HFF-Myc (cell line): ENCODE results near the gene C2CD5.
"Not testable (repeated sequence)": the region's sequence is repeated elsewhere in the genome, so short reads cannot be mapped to it uniquely, and the experiment has no call there.

Experiments
- DNase-seq: peaks from one replicate; pipeline ENCODE4 v3.0.0-alpha.2; 2011; ENCODE audit warnings: low read depth; ENCODE audit errors: extremely low read depth
- H3K4me3 ChIP-seq: replicated peaks from 2 replicates; pipeline ENCODE4 v1.5.1; 2011; ENCODE audit warnings: low read depth, mild to moderate bottlenecking, control low read depth, low read length
- TF ChIP-seq, protein P1 (sequence below): IDR thresholded peaks from 2 replicates; pipeline ENCODE4 v1.5.1; 2012; ENCODE audit warnings: mild to moderate bottlenecking, low read depth, low read length, control low read depth; ENCODE audit errors: missing control alignments

The C2CD5 gene

DNA sequence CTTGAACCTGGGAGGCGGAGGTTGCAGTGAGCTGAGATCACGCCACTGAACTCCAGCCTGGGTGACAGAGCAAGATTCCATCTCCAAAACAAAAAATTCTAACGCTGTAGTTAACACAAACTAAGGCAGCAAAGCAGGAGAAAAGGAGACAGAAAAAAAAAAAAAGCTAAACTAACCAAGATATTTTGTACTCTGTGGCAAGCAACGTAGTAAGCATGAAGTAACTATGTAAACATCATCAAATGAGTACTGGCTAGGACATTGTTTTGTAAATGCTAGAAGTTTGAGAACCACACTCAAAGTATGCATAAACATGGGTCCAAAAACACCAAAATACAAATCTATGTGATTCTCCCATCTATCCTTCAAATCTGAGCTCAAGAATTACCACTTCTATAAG lies 44.2 kb downstream of the C2CD5 start:
- no peak for DNase-seq
- TF ChIP-seq, protein P1, sequence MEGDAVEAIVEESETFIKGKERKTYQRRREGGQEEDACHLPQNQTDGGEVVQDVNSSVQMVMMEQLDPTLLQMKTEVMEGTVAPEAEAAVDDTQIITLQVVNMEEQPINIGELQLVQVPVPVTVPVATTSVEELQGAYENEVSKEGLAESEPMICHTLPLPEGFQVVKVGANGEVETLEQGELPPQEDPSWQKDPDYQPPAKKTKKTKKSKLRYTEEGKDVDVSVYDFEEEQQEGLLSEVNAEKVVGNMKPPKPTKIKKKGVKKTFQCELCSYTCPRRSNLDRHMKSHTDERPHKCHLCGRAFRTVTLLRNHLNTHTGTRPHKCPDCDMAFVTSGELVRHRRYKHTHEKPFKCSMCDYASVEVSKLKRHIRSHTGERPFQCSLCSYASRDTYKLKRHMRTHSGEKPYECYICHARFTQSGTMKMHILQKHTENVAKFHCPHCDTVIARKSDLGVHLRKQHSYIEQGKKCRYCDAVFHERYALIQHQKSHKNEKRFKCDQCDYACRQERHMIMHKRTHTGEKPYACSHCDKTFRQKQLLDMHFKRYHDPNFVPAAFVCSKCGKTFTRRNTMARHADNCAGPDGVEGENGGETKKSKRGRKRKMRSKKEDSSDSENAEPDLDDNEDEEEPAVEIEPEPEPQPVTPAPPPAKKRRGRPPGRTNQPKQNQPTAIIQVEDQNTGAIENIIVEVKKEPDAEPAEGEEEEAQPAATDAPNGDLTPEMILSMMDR: no peak
- no peak overlapping the region for H3K4me3 ChIP-seq

DNA sequence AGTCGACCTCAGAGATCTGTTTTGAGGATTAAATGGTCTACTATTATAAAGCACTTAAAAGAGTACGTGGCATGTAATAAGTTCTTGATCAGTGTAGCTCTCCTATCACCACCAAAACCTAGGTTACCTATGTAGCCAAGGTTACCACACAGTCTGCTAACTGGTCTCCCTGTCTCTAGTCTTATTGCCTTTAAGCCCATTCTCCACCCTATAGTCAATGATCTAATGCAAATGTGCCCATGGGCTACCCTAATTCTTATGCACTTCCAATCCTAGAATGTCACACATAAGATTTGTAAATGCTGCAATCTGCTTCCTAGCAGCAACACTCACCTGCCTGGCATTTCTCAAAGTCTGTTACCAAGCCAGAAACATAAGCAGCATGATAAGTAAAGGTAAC lies 44.9 kb downstream of the C2CD5 start:
- TF ChIP-seq, protein P1: no peak
- no peak for DNase-seq
- H3K4me3 ChIP-seq: no peak overlapping the region

DNA sequence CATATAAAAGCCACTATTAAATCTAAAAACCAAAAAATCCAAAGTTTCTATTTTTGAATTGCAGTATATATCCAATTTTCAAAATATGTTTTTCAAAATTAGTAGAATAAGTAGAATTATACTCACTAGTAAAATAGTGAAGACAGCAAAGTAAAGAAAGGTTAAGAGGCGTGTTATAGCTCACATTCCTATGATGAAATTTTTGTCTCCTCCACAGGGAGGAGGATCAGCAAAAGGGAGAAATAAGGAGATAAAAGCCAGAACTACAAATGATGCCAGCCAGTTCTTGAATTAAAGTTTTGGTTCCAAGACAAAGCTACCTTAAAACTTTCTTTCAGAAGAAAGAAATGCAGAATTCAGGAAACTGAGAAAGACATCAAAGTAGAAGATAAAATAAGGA lies 50.0 kb downstream of the C2CD5 start:
- H3K4me3 ChIP-seq: no peak overlapping the region
- no peak for DNase-seq
- TF ChIP-seq, protein P1: no peak

DNA sequence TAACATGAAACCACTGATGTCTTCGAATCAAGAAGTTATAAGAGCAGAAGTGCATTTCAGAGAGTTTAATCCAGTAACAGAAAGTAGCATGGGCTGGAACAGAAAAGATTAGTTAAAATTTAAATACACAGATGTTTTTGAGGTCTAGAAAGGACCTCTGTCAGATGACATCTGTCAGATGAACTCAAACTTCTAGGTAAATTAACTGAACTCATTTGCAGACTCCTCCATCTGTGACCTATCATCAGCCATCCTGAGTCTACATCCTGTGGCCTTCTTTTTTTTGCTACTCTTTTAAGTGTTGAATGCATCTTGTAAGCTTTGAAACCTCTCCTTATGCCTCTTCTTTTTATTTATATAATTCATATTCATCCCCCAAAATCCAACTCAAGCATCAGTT lies 53.3 kb downstream of the C2CD5 start:
- TF ChIP-seq, protein P1: no peak
- DNase-seq: no peak
- H3K4me3 ChIP-seq: no peak overlapping the region

DNA sequence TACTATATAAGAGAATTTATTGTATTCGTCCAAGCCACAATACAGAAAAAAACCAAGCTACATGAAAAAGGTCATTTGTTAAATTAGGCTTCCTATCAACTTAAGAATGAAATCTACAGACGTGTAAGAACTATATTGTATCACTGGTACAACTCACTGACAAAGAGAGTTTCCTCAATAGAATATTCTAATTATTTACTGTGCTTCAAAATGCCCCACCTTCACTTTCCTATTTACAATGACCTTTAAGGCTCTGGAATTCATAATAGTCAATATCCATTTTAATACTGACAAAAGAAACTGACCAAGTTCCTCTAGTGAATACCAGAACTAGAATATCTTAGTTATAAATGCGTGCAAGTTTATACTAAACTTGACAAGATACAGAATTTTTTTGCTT lies 55.9 kb downstream of the C2CD5 start:
- H3K4me3 ChIP-seq: no peak overlapping the region
- TF ChIP-seq, protein P1: no peak
- DNase-seq: no peak

DNA sequence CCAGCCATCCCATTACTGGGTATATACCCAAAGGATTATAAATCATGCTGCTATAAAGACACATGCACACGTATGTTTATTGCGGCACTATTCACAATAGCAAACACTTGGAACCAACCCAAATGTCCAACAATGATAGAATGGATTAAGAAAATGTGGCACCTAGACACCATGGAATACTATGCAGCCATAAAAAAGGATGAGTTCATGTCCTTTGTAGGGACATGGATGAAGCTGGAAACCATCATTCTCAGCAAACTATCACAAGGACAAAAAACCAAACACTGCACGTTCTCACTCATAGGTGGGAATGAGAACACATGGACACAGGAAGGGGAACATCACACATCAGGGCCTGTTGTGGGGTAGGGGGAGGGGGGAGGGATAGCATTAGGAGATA lies 56.7 kb downstream of the C2CD5 start:
- H3K4me3 ChIP-seq, DNase-seq: not testable (repeated sequence)

DNA sequence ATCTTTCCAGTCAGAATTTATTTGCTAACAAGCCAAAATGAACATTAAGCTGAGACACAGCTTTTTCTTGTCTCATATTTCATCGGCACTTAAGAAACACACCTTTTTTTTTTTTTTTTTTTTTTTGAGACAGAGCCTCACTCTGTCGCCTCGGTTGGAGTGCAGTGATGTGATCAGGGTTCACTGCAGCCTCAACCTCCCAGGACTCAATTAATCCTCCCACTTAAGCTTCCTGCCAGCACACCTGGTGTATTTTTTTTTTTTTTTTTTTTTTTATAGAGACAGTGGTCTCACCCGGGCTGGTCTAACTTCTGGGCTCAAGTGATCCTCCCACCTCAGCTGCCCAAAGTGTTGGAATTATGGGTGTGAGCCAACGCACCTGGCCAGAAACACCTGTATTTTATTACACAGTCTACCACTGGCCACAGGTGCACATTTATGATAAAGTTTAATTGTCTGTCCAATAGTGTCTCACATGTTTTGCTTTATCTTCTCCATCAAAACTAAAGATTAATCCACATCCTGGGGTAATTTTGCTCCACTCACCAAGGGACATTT lies 62.7 kb downstream of the C2CD5 start:
- TF ChIP-seq, protein P1: no peak
- no peak for DNase-seq
- H3K4me3 ChIP-seq: no peak overlapping the region

DNA sequence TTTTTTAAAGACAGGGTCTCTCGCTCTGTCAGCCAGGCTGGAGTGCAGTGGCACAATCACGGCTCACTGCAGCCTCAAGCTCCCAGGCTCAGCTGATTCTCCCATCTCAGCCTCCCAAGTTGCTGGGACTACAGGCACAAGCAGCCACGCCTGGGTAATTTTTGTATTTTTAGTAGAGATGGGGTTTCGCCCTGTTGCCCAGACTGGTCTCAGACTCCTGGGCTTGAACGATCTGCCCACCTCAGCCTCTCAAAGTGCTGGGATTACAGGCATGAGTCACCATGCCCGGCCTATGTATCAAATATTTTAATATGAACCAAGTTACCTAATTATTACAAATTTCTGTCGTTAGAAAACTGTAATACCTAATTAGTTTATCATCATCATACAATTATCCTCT lies 63.5 kb downstream of the C2CD5 start:
- not testable (repeated sequence) for DNase-seq, H3K4me3 ChIP-seq
